Measurements from ENCODE around the gene FANCB. TPM values are rescaled to one million over a fixed set of nuclear protein-coding genes. Genes with fewer than 3 reads are reported as not detected.
A peak's percentile ranks its signal among the peaks of the same experiment; 100 is the strongest.

Gene FANCB
- total and polyA plus RNA-seq, 2 of the 13 experiments (the other 11 are each of a cell fraction or from before 2014, with no cell fraction given), result 1.0 to 5.8 TPM

DNA sequence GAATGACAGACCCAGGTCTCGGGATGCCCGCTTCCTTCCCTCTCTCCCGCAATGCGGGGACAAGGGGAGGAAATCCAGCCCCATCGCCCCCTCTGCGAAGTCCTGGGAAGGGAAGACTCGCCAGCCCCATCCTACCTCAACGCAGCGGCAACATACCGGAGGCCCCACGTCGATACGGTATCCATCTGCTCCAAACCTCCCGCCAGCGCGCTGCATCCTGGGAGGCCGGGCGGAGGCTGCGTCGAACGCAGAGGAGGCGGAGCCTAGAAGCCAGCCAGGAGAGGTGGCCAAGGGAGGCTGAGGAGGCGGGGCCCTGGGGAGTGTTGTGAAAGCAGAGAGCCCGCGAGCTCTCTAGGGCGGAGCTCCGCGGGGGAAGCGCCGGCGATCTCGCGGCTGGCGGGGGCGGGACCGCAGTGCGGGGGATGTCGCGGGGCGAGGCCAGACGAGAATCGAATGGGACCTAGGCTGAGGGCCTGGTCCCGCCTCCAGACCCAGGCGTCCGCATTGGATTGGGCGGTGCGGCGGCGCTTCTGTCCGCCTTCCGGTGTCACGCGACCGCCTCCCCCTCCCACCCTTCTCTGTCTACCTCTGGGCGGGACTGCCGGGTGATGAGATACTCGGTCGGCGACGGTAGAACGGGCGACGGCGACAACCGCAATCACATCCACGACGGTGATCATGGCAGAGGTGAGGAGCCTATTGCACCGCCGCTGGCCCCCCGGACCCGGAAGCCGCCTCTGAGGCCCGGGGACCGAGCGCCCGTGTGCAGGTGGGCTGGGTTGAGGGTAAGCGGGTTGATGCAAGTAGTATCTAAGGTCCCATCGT is at the start of gene FANCB, which contains the start of gene MOSPD2 (continued):
- TF ChIP-seq, protein P1, sequence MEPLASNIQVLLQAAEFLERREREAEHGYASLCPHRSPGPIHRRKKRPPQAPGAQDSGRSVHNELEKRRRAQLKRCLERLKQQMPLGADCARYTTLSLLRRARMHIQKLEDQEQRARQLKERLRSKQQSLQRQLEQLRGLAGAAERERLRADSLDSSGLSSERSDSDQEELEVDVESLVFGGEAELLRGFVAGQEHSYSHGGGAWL (CRISPR knock-in tag; IDR thresholded peaks at IDR 0.05), result no peak
- no peak for TF ChIP-seq FOXJ3 (CRISPR knock-in tag; IDR thresholded peaks at IDR 0.05; ENCODE audit: borderline replicate concordance)
- no peak for TF ChIP-seq MTA3 (CRISPR knock-in tag; IDR thresholded peaks at IDR 0.05)
- TF ChIP-seq MAF1 (CRISPR knock-in tag; IDR thresholded peaks at IDR 0.05; ENCODE audit: borderline replicate concordance), result no peak
- TF ChIP-seq ZBTB20 (CRISPR knock-in tag; IDR thresholded peaks at IDR 0.05; ENCODE audit: borderline replicate concordance, low read depth), result no peak
- TF ChIP-seq, protein P2, sequence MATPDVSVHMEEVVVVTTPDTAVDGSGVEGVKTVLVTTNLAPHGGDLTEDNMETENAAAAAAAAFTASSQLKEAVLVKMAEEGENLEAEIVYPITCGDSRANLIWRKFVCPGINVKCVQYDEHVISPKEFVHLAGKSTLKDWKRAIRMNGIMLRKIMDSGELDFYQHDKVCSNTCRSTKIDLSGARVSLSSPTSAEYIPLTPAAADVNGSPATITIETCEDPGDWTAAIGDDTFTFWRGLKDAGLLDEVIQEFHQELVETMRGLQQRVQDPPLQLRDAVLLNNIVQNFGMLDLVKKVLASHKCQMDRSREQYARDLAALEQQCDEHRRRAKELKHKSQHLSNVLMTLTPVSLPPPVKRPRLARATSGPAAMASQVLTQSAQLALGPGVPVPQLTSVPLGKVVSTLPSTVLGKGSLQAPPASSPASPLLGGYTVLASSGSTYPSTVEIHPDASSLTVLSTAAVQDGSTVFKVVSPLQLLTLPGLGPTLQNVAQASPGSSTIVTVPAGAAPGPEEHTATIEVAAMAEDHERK (CRISPR knock-in tag; IDR thresholded peaks at IDR 0.05; ENCODE audit: low read depth), result peak; percentile 53; the same call in 1 of the 2 replicates
- TF ChIP-seq ZNF713 (CRISPR knock-in tag; IDR thresholded peaks at IDR 0.05), result no peak
- TF ChIP-seq ZNF549 (CRISPR knock-in tag; IDR thresholded peaks at IDR 0.05), result no peak
- no peak for TF ChIP-seq ZNF737 (CRISPR knock-in tag; IDR thresholded peaks at IDR 0.05; ENCODE audit: borderline replicate concordance)
- TF ChIP-seq ZC3H13 (CRISPR knock-in tag; IDR thresholded peaks at IDR 0.05), result no peak
- peak; percentile 40; the same call in 1 of the 2 replicates for TF ChIP-seq POLR2G (IDR thresholded peaks at IDR 0.05; ENCODE audit: low read depth, low read length)
- TF ChIP-seq, protein P3, sequence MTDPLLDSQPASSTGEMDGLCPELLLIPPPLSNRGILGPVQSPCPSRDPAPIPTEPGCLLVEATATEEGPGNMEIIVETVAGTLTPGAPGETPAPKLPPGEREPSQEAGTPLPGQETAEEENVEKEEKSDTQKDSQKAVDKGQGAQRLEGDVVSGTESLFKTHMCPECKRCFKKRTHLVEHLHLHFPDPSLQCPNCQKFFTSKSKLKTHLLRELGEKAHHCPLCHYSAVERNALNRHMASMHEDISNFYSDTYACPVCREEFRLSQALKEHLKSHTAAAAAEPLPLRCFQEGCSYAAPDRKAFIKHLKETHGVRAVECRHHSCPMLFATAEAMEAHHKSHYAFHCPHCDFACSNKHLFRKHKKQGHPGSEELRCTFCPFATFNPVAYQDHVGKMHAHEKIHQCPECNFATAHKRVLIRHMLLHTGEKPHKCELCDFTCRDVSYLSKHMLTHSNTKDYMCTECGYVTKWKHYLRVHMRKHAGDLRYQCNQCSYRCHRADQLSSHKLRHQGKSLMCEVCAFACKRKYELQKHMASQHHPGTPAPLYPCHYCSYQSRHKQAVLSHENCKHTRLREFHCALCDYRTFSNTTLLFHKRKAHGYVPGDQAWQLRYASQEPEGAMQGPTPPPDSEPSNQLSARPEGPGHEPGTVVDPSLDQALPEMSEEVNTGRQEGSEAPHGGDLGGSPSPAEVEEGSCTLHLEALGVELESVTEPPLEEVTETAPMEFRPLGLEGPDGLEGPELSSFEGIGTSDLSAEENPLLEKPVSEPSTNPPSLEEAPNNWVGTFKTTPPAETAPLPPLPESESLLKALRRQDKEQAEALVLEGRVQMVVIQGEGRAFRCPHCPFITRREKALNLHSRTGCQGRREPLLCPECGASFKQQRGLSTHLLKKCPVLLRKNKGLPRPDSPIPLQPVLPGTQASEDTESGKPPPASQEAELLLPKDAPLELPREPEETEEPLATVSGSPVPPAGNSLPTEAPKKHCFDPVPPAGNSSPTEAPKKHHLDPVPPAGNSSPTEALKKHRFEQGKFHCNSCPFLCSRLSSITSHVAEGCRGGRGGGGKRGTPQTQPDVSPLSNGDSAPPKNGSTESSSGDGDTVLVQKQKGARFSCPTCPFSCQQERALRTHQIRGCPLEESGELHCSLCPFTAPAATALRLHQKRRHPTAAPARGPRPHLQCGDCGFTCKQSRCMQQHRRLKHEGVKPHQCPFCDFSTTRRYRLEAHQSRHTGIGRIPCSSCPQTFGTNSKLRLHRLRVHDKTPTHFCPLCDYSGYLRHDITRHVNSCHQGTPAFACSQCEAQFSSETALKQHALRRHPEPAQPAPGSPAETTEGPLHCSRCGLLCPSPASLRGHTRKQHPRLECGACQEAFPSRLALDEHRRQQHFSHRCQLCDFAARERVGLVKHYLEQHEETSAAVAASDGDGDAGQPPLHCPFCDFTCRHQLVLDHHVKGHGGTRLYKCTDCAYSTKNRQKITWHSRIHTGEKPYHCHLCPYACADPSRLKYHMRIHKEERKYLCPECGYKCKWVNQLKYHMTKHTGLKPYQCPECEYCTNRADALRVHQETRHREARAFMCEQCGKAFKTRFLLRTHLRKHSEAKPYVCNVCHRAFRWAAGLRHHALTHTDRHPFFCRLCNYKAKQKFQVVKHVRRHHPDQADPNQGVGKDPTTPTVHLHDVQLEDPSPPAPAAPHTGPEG (CRISPR knock-in tag; IDR thresholded peaks at IDR 0.05), result no peak
- TF ChIP-seq CHCHD3 (CRISPR knock-in tag; IDR thresholded peaks at IDR 0.05), result no peak
- TF ChIP-seq, protein P4, sequence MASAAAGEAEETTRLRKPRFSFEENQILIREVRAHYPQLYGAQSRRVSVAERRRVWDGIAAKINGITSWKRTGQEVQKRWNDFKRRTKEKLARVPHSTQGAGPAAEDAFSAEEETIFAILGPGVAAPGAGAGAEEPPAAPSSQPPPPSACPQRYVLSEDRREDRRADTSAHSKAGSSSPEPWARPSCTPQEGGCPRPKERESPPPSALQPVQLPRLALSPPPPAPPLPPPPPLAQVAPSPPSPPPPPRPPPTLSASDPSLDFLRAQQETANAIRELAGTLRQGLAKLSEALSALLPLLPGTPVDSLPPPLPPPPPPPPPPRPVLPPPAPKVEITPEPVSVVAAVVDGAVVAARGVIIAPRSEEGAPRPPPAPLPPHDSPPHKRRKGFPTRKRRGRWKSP (CRISPR knock-in tag; IDR thresholded peaks at IDR 0.05), result no peak
- no peak for TF ChIP-seq NR3C1 (CRISPR knock-in tag; IDR thresholded peaks at IDR 0.05)
- no peak for TF ChIP-seq ZKSCAN5 (CRISPR knock-in tag; IDR thresholded peaks at IDR 0.05)
- no peak for TF ChIP-seq ZNF468 (CRISPR knock-in tag; IDR thresholded peaks at IDR 0.05)
- TF ChIP-seq ZIK1 (CRISPR knock-in tag; IDR thresholded peaks at IDR 0.05; ENCODE audit: borderline replicate concordance, low read depth), result no peak
